Measurements from ENCODE around the gene SAMD4B. TPM values are rescaled to one million over a fixed set of nuclear protein-coding genes. Genes with fewer than 3 reads are reported as not detected.

The SAMD4B gene
- total RNA-seq, 3 donors from 2014 or later: 57.4 to 65.2 (median 59.7) TPM

DNA sequence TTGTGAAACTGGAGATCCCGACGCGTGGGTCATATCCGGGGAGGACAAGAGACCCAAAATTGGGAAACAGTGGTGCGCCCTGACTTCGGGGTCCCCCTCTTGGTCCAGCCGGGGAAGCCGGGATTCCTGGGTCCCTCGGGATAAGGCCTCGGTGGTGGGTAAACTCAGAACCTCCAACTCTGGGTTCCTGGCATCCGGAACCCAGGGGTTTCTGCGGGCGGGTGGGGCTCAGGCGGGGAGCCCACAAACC is 65.1 kb downstream of the SAMD4B start:
- Histone ChIP-seq H3K27me3 (no peaks in the 10 kb centered on the region), H3K4me3 (peak overlapping the region; percentile 81 to 98 (median 96)), H3K36me3 (peaks cover 6% of the 10 kb centered on the region), H3K4me1 (peaks cover 0 to 13% of the 10 kb centered on the region in 2 donors), H3K9me3 (no peaks in the 10 kb centered on the region), H3K27ac (peak overlapping the region; percentile 100)
- intact Hi-C loops (cut with DNase I; ENCODE audit: low total_unique reads): no loop called here
- no peak for DNase-seq (ENCODE audit: low spot score in 2 of 2)
- TF ChIP-seq POLR2AphosphoS5 (IDR thresholded peaks at IDR 0.05) (no peak), POLR2A (IDR thresholded peaks at IDR 0.05) (no peak), CTCF (IDR thresholded peaks at IDR 0.05) (no peak)

DNA sequence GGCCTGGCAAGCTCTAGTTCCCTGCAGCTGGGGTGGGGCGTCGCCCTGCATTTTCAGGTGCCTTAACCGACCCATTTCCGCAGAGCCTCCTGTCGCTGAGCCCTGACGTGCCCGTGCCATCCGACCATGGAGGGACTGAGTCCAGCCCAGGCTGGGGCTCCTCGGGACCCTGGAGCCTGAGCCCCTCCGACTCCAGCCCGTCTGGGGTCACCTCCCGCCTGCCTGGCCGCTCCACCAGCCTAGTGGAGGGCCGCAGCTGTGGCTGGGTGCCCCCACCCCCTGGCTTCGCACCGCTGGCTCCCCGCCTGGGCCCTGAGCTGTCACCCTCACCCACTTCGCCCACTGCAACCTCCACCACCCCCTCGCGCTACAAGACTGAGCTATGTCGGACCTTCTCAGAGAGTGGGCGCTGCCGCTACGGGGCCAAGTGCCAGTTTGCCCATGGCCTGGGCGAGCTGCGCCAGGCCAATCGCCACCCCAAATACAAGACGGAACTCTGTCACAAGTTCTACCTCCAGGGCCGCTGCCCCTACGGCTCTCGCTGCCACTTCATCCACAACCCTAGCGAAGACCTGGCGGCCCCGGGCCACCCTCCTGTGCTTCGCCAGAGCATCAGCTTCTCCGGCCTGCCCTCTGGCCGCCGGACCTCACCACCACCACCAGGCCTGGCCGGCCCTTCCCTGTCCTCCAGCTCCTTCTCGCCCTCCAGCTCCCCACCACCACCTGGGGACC is 65.6 kb downstream of the SAMD4B start:
- DNase-seq (ENCODE audit: low spot score in 2 of 2): peak; percentile 76 to 82
- intact Hi-C loops (cut with DNase I; ENCODE audit: low total_unique reads): no loop called here

GRCh38 chr19:39408392-39409207 is 66.4 kb downstream of the SAMD4B start:
- Histone ChIP-seq H3K4me3 (peak overlapping the region; percentile 81 to 98 (median 96)), H3K27me3 (no peaks in the 10 kb centered on the region), H3K4me1 (peaks cover 0 to 13% of the 10 kb centered on the region in 2 donors), H3K27ac (peak overlapping the region; percentile 100), H3K36me3 (peaks cover 6% of the 10 kb centered on the region), H3K9me3 (no peaks in the 10 kb centered on the region)
- DNase-seq (ENCODE audit: low spot score in 2 of 2): peak in 1 of 2 donors; percentile 71
- intact Hi-C loops (cut with DNase I; ENCODE audit: low total_unique reads): no loop called here
- TF ChIP-seq POLR2A (IDR thresholded peaks at IDR 0.05) (peak; percentile 46), CTCF (IDR thresholded peaks at IDR 0.05) (no peak), POLR2AphosphoS5 (IDR thresholded peaks at IDR 0.05) (peak; percentile 59 to 92 (median 77))

More for the DNA sequence above, 65.6 kb downstream of the SAMD4B start:
- Histone ChIP-seq H3K27ac (peak overlapping the region; percentile 100), H3K36me3 (peaks cover 6% of the 10 kb centered on the region), H3K4me3 (peak overlapping the region; percentile 81 to 98 (median 96)), H3K27me3 (no peaks in the 10 kb centered on the region), H3K9me3 (no peaks in the 10 kb centered on the region), H3K4me1 (peaks cover 0 to 13% of the 10 kb centered on the region in 2 donors)
- TF ChIP-seq POLR2AphosphoS5 (IDR thresholded peaks at IDR 0.05) (peak; percentile 71 to 95 (median 73)), CTCF (IDR thresholded peaks at IDR 0.05) (peak in 2 of 3 donors; percentile 8 to 9), POLR2A (IDR thresholded peaks at IDR 0.05) (peak; percentile 13)

DNA sequence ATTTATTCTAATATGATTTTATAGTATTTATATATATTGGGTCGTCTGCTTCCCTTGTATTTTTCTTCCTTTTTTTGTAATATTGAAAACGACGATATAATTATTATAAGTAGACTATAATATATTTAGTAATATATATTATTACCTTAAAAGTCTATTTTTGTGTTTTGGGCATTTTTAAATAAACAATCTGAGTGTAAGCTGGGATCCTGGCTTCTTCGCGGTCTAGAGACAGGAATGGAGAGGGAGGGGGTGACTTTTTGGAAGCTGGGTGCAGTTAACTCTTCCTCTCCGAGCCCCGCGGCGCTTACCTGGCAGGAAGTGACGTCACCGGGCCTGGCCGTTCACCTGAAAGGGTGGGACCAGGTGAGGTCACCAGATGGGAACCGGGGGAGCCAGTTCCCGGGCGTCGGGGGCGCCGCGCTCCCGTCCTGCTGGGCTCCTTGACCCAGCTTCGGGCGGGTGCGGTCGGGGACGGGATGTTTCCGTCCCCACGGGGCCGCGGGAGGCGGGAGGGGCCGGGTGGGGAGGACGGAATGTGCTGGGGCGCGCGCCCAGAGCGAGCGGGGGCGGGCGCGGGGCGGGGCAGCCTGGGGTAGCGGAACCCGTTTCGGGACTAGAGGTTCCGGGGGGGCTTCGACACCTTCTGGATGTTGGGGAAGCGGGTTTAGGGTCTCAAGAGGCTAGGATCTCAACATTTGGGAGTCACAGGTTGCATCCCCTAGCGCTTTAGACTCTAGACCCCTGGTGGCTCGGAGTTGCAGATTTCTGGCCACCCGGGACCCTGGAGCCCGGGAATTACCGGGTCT is 67.2 kb downstream of the SAMD4B start:
- H3K27ac ChIP-seq: peak overlapping the region; percentile 100
- intact Hi-C loops (cut with DNase I; ENCODE audit: low total_unique reads): no loop called here

More for the DNA sequence above, 67.2 kb downstream of the SAMD4B start:
- peaks cover 6% of the 10 kb centered on the region for H3K36me3 ChIP-seq
- H3K4me3 ChIP-seq: peak overlapping the region; percentile 81 to 98 (median 96)
- no peaks in the 10 kb centered on the region for H3K9me3 ChIP-seq
- TF ChIP-seq POLR2AphosphoS5 (IDR thresholded peaks at IDR 0.05) (peak; percentile 94 to 99 (median 96)), CTCF (IDR thresholded peaks at IDR 0.05) (peak in 1 of 3 donors; percentile 4), POLR2A (IDR thresholded peaks at IDR 0.05) (peak; percentile 94)
- DNase-seq (ENCODE audit: low spot score in 2 of 2): peak; percentile 97
- H3K27me3 ChIP-seq: no peaks in the 10 kb centered on the region
- H3K4me1 ChIP-seq: peaks cover 0 to 8% of the 10 kb centered on the region in 2 donors
